Fibroblast of the conjunctiva (primary cell): ENCODE data around the gene EVA1C.
A peak's percentile ranks its signal among the peaks of the same experiment; 100 is the strongest.
"Not testable (repeated sequence)": the region's sequence is repeated elsewhere in the genome, so short reads cannot be mapped to it uniquely, and the experiment has no call there.

Experiments used
- DNase-seq: peaks from one replicate; pipeline ENCODE4 v3.0.0-alpha.2; 2010; ENCODE audit warnings: low read depth

EVA1C gene

DNA sequence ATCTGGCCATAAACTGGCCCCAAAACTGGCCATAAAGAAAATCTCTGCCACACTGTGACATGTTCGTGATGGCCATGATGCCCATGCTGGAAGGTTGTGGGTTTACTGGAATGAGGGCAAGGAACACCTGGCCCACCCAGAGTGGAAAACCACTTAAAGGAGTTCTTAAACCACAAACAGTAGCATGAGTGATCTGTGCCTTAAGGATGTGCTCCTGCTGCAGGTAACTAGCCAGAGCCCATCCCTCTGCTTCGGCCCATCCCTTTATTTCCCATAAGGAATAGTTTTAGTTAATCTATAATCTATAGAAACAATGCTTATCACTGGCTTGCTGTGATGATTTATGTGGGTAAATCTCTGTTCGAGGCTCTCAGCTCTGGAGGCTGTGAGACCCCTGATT lies 50.1 kb downstream of the EVA1C start:
- DNase-seq = not testable (repeated sequence)

DNA sequence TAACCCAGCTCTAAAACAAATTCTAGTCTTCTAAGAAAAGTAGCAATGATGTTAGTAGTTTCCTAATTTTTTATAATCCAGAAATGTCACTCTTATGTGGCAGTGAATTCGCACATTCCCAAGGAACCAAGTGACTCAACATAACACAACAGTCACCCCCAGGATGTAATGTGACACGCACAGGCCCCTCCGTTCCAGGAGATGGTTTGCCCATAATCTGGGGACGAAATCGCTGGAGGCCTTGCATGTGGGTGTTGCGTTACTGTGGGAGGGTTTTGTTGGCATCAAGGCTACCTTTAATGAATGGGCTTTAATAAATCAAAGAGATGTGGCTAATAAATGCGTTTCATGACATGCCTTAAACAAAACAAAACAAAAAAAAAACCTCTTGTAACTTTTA lies 50.9 kb downstream of the EVA1C start:
- no peak for DNase-seq

DNA sequence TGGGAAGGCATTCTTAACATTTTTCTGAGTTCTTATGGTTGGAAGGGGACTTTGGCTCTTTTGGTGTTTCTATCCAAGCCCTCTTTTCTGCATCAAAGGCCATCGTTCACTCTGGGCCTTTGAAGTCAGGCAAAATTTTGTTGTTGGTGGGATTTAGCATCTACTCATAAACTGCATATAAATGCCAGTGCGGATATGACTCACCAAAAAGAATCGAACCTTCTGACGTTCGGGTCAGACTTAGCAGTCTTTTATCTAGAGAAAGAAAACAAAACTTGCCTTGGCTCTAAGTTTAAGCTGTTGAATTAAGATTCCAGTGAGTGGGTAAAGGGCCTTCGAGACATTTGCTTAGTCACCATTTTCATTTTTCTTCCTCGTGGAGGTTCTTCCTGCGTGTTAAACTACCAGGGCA lies 51.4 kb downstream of the EVA1C start:
- DNase-seq = peak; percentile 41

DNA sequence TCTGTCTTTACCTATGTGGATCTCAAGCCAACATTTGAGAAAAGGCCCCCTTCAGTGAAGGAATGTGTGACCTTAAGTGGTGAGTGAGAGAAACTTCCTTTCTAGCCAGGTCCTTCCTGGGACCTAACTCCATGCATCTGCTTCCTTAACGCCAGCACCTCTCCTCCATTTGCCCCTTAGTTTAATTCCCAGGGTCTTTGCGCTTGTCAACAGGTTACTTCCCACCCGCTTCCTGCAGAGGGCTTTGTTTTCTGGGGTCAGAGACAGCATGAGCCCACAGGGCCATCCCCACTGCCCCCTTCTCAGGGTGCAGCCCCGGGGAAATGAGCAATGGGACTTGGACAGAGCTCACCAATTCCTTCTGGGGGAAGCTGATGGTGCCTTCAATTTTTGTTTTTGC lies 54.8 kb downstream of the EVA1C start:
- no peak for DNase-seq

DNA sequence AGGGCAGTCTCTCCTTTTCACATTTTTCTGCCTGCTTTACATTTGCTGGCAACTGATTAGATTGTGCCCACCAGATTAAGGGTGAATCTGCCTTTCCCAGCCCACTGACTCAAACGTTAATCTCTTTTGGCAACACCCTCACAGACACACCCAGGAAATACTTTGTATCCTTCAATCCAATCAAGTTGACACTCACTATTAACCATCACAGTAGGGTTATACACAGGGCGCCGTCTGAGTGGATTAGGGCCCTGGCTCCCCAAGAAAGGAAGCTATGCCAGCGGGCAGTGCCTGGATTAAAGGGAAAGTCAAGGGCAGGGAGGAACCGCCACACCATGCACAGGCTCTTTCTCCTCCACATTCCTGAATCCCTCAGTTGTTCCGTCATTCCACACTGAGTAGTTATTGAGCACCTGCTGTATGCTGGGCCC lies 56.2 kb downstream of the EVA1C start:
- DNase-seq = no peak

DNA sequence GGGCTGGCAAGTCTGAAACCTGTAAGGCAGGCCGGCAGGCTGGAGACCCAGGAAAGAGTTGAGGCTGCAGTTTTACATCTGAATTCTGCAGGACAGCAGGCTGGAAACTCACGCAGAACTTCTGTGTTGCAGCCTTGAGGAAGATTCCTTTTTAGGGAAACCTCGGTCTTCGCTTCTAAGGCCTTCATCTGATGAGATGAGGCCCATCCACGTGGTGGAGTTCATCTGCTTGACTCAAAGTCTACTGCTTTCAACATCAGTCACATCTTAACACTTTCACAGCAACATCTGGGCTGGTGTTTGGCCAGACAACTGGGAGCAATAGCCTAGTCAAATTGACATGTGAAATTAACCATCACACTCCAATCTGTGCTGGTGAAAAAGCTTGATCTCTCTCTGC lies 57.1 kb downstream of the EVA1C start:
- DNase-seq = no peak

DNA sequence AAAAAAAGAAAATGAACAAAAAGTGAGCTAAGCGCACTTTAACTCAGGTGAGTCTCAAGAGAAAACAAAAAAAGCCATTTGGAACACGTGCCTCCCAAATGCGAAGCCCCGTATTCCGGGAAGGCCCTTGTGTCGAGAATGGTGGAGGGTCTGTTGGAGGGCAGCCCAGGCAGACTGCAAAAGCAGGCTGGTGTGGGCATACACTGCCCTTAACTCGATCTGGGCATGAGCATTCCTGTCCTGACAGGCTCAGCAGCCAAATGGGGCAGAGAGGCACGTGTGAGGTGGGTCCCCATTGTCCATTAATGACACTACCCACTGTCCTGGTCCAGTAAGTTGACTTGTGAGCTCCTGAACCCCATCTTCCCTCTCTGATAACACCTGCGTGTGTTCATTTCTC lies 57.7 kb downstream of the EVA1C start:
- no peak for DNase-seq

DNA sequence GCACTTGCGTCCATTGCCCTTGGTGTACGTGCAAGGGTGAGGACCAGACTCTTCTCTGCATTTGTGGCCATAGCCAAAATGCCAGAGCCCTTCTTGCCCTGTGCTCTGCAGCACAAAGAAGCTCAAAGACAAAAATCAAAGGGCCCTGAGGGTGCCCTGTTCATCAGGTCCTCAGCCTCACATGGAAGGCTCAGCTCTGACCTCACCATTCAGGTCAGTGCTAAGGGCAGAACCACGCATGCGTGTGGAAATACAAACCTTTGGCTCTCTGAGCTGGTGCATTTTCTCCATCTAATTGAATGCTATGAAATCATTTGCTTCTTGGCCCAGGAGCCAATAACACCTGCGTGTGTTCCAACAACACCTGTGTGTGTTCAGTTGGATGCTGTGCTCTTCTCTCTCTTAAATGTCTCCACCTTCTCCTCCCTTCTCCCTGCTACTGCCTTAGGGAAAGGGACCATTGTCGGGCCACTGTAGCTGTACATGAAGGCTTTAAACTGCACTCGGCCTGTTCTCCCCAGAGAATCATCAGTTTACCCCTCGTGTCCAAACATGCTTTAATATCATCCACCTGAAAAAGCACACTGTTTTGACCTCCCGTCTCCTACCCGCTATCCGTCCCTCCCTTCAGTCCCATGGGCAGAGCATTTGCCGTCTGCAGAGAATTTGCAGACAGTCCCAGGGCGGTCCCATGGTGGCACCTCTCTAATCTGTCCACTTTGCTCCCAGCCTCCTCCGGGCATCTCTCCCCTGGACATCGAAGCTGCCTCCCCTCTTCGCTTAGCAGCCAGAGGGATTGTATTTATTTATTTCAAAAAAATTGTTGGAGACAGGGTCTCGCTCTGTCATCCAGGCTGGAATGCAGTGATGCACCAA lies 60.6 kb downstream of the EVA1C start:
- no peak for DNase-seq

DNA sequence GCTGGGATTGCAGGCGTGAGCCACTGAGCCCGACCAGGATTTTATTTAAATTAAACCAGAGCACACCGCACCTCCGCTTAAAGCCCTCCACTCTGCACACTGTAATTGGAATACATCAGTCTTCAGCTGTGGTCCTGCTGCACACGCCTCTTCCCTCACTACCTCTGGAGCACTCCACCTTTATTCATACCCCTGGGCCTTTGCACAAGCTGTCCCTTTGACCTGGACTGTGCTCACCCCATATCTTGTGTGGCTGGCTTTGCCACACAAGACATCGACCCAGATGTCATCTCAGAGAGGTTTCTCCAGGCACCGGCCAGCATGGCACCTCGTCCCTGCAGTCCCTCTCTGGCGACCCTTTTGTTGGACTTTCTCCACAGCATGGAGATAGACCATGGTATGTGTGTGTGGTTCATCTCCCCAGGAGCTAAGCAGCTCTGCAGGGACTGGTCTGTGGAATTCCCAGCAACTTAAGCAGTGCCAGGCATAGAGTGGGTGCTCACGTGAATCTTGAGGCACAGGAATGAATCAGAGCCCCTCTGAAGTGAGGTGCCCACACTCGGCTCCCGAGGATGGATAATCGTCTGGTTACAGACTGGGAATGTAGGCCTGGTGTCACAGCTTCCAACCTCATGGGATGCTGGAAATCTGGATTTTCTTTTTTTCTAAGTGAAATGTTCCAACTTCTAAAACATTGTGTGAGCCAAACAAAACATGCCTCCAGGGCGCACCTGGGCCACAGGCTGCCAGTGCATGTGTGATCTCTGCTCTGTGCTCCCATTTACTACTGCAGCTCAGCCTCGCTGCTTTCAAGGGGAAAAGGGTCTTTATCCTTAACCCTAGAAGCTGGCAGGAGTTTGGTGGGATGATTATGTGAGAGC lies 61.9 kb downstream of the EVA1C start:
- DNase-seq = no peak

DNA sequence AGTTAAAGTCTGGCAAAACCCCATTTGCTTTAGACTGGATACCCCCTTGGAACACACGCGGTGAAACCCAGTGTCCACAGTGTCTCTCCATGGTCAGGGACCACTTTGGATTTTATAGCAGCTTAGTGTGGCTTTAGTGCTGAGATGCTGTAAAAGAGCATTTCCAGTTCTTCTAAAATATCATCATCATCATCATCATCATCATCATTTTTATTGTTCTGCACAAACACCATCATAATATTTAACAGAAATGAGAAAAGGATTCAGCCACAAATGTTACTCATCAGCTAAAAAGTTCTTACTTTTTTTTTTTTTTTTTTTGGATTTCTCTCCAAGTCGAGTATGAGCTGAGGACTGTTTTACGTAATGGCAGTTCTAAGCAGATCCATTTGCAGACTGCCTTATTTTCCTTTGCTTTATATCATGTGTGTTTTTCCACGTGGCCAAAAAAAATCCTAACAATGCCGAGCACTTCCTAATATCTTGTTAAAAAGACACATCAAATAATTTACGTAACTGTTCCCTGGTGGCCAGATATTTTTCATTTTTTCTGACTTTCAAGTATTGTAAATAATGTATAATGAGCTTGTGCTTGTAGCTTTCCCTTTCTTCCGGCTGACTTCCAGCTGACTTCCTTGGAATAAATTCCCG lies 62.8 kb downstream of the EVA1C start:
- DNase-seq = peak; percentile 27

DNA sequence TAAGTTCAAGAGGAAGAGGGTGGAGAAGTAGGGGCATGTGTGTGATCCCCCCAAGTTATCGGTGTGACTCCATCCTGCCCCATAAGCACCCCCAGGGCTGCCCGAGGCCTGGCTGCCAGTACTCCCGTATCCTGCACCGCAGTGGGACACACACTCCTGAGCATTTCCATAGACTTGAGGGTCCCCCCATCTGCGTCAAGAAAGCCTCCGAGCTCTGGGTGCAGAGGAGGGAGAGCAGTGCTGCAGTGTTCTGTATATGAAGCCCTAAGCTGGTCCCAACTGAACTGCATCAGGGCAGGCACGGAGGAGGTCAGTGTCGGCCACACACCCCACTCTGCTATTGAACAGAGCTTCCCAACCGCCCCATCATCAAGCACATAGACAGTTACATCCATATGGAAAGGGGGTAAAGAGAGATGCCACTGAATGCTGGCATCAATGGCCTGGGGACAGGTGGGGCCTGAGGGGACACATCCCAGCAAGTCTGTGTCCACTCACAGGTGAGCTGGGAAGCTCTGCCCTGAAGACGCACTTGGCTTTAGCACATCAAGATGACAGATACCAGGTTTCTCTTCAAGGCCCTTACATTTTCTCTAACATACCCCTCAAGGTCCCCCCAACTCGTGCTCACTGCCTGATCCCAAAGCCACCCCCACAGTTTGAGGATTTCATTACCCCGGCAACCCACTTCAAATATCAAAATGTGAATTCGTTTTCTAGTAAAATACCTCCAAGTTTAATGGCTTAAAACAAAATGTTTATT lies 64.3 kb downstream of the EVA1C start:
- DNase-seq = no peak

DNA sequence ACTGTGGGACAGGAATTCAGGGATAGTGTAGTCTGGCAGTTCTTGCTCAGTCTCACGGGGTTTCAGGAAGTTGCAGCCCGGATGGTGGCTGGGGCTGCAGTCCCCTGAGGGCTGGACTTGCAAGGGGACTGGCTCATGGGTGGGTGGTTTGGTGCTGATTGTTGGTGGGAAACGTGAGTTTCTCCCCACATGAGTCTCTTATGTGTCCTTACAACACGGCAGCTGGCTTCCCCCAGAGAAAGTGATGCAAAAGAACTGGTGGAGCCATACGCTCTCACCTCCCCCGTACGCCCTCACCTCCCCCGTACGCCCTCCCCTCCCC lies 64.9 kb downstream of the EVA1C start:
- no peak for DNase-seq

DNA sequence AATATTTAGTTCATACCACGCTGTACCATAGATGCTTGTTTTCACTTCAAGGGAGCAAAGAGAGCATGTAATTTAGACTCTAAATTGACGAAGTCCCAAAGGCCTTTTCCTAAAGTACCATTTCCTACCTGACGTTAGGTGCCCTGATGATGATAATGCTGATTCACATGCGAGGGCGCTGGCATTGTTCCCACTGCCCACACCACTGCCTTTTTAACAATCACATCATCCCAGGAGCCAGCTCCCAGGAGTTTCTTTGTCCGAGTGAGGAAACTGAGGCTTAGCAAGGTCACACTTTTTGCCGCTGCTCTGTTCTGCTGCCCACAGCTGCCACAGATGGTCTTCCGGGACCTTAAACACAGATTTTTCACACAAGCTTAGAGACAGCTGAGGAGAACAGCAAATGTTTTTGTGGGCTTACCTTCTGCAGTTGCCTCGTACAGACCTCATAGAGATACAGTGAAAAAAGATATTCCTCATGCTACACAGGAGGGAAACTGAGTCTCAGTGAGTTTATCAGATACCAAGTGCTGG lies 69.4 kb downstream of the EVA1C start:
- DNase-seq = no peak

DNA sequence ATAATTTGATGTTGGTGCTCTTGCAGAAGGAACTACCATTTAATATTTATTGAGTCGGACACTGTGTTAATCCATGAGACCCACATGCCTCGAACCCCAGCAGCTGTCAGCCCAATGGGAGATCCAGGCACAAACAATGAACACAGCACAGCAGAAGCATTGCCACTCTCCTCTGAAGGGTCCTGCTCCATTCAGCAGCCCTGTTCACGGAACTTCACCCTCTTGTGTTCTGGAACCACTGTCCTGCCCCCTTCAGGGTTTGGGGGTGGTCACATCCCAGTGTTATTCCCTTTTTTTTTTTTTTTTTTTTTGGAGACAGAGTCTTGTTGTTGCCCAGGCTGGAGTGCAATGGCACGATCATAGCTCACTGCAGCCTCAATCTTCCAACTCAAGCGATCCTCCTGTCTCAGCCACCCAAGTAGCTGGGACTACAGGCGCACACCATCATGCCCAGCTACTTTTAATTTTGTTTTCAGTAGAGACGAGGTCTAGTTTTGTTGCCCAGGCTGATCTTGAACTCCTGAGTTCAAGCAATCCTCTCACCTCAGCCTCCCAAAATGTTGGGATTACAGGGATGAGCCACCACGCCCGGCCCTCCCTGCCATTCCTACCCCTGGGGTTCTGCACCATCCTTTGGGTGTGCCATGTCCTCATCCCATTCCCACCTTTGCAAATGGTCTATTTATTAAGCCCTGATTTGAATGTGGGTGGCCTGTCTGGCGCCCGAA lies 70.2 kb downstream of the EVA1C start:
- DNase-seq = no peak

DNA sequence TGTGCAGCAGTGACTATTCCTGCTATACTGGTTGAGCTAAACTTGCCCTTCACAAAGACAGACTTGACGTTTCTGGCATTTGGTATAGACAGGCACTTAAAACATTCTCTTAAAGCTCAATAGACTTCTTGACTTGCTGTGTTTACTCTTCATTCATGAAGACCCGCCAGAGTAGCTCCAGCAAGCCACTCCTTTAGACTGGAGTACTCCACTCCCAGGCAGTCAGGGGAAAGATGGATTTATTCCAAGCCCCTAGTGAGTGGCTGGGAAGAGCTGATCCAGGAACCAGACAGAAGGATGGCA lies 70.7 kb downstream of the EVA1C start:
- no peak for DNase-seq

DNA sequence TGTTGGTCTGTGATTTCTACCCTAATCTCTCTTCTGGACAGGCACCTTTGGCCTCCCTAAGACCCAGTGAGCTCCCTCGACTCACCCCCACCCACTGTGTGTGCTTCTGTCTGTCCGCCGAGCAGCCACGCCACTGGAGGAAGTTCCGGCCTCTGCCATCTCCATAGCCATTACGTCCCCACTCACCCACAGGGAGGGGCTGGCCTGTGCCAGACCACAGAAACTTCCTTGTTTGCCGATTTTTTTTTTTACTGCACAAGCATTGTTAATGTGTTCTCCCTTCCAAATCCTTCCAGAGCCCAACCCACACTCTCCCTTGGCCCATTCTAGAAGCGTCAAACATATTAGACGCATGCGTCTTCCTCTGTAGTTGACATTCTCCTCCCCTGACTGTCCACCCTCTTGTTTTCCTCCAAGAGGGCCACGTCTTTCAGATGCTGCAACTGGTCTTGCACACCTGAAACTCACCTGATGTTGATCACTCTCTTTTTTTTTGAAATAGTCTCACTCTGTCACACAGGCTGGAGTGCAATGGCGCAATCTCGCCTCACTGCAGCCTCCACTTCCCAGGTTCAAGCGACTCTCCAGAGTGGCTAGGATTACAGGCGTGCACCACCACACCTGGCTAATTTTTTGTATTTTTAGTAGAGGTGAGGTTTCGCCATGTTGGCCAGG lies 72.3 kb downstream of the EVA1C start:
- no peak for DNase-seq

DNA sequence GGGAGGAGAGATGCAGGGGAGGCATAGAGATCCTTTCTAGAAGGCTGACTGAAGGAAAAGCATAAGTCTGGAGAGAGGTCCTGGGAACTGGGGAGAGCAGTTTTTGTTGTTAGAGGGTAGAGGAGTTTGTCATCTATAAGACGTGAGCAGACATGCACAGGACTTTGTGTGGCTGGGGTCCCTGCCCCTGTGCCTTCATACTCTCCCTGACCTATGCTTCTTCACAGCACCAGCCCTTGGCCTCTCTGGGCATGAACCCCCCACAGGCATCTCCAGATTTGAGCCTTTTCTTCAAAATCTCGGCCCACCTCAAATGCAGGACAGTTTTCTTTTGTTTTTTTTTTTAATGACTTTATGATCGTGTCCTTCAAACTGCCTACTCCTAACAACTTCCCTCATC lies 79.9 kb downstream of the EVA1C start:
- no peak for DNase-seq

DNA sequence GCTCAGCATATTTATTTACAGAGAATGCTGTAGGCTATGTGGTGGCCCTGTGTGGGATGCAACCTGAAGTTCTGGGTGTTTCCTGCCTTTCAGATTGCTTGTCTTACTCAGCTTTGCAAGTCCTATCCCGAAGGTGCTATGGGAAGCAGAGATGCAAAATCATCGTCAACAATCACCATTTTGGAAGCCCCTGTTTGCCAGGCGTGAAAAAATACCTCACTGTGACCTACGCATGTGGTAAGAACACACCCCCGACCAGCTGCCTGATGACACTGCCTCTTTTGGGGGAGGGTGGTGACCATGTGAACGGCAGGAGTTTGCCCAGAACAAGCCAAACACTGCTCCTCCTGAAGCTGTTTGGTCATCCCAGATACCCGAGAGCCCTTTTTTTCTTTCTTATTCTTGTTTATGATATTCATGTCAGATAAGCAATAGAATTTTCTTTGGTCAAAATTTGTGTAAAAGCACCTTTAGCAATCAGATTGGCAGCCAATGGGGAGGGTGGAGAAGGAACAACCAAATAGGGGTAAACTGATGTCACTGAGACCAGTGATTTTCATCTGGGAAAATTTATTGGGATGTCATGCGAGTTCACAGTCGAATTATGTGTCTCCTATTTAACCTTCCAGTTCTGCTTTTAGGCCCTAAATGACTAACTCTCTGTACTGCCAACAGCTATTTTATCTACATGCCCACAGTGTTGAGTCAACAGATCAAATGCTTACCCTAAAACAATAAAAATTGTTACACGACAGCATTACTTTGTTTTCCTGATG lies 82.6 kb downstream of the EVA1C start:
- no peak for DNase-seq

DNA sequence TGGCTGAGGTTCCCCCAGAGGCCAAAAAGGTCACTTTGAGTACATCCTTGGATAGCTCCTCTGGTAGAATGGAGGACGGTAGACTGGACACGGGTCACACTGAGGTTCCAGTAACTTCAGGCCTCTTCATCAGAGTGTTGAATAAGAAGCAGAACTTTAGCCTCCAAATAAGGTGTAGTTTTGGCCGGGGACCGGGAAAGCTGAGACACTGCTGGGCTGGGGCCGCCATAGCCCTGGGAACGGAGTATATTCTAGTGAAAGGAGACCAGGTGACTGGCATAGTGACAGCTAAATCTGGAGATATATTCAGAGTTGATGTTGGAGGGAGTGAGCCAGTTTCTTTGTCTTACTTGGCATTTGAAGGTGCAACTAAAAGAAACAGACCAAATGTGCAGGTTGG lies 84.1 kb downstream of the EVA1C start:
- DNase-seq = no peak
